Colonic mucosa (tissue), 4 donors: Measurements from ENCODE around the gene BPIFB2. TPM values are rescaled to one million over a fixed set of nuclear protein-coding genes. Genes with fewer than 3 reads are reported as not detected.
"Not testable (repeated sequence)": the region's sequence is repeated elsewhere in the genome, so short reads cannot be mapped to it uniquely, and the experiment has no call there.

Experiments used
- DNase-seq: peaks from one replicate; pipeline ENCODE4 v3.0.0-alpha.2; 2020
- H3K27ac ChIP-seq: fragments of 200-600 bp; one replicate; pipeline ENCODE4 v1.8.0; 2021
- H3K27me3 ChIP-seq: fragments of 200-600 bp; one replicate; pipeline ENCODE4 v1.8.0; 2021
- H3K36me3 ChIP-seq: fragments of 200-600 bp; one replicate; pipeline ENCODE4 v1.8.0; 2021
- H3K4me1 ChIP-seq: fragments of 200-600 bp; one replicate; pipeline ENCODE4 v1.8.0; 2021; ENCODE audit warnings: mild to moderate bottlenecking
- H3K4me3 ChIP-seq: fragments of 200-600 bp; one replicate; pipeline ENCODE4 v1.8.0; 2021
- H3K9ac ChIP-seq, 2 donors: one replicate each; pipeline ENCODE4 v1.7.0; 2013; ENCODE audit warnings: control low read depth in 2 of 2, low read depth in 2 of 2, low read length in 2 of 2
- H3K9me3 ChIP-seq: fragments of 200-600 bp; one replicate; pipeline ENCODE4 v1.8.0; 2021
- CTCF ChIP-seq: fragments of 200-600 bp; IDR thresholded peaks from one replicate; pipeline ENCODE4 v1.8.0; 2022; ENCODE audit warnings: antibody characterized with exemption, mild to moderate bottlenecking
- intact Hi-C: fragments of 100-400 bp; cut with DNase I; formaldehyde crosslinking; loops from one replicate; pipeline ENCODE4 v1.14.1; 2022
- total RNA-seq, 2 donors: library from RNA; stranded (reverse); fragmentation: NEBNext Ultra II Directional in 1 of 2; extraction: Animal tissue kit (Norgen Biotek cat#: 25700) in 1 of 2; gene quantifications; one replicate each; pipeline ENCODE4 v1.2.1, GENCODE V29; 2021
- donor health status: healthy.
- donor health status: DM: no; HTN: no; CAD: no.
- donor health status: DM: no; HTN: no; CAD: no.

The BPIFB2 gene
- total RNA-seq, 2 donors from 2014 or later, result 0.35 TPM; not detected in 1

GRCh38 chr20:32970115-32970972 lies 37.2 kb upstream of the BPIFB2 start:
- Histone ChIP-seq H3K27ac (peak overlapping the region; percentile 44), H3K4me3 (no peak overlapping the region), H3K36me3 (no peaks in the 10 kb centered on the region), H3K4me1 (no peaks in the 10 kb centered on the region), H3K27me3 (no peaks in the 10 kb centered on the region), H3K9me3 (no peaks in the 10 kb centered on the region), H3K9ac (no peak overlapping the region)
- TF ChIP-seq CTCF, result no peak
- intact Hi-C loops, result no loop called here
- DNase-seq, result peak; percentile 4

- intact Hi-C loops, result no loop called here
- Histone ChIP-seq H3K9me3 (no peaks in the 10 kb centered on the region), H3K27ac (peak overlapping the region; percentile 44), H3K36me3 (no peaks in the 10 kb centered on the region), H3K27me3 (no peaks in the 10 kb centered on the region), H3K4me1 (no peaks in the 10 kb centered on the region), H3K9ac (no peak overlapping the region), H3K4me3 (no peak overlapping the region)
- DNase-seq, result peak; percentile 14
- TF ChIP-seq CTCF, result no peak
Observed at GRCh38 chr20:32970973-32971300, 36.6 kb upstream of the BPIFB2 start.

GRCh38 chr20:32971703-32972161 lies 35.8 kb upstream of the BPIFB2 start:
- no peaks in the 10 kb centered on the region for H3K27me3 ChIP-seq
- no peak overlapping the region for H3K4me3 ChIP-seq
- no peaks in the 10 kb centered on the region for H3K4me1 ChIP-seq
- DNase-seq, result peak; percentile 15
- intact Hi-C loops, result no loop called here
- no peak overlapping the region for H3K9ac ChIP-seq
- no peak for TF ChIP-seq CTCF
- H3K9me3 ChIP-seq, result no peaks in the 10 kb centered on the region
- H3K36me3 ChIP-seq, result no peaks in the 10 kb centered on the region
- peak overlapping the region; percentile 44 for H3K27ac ChIP-seq

DNA sequence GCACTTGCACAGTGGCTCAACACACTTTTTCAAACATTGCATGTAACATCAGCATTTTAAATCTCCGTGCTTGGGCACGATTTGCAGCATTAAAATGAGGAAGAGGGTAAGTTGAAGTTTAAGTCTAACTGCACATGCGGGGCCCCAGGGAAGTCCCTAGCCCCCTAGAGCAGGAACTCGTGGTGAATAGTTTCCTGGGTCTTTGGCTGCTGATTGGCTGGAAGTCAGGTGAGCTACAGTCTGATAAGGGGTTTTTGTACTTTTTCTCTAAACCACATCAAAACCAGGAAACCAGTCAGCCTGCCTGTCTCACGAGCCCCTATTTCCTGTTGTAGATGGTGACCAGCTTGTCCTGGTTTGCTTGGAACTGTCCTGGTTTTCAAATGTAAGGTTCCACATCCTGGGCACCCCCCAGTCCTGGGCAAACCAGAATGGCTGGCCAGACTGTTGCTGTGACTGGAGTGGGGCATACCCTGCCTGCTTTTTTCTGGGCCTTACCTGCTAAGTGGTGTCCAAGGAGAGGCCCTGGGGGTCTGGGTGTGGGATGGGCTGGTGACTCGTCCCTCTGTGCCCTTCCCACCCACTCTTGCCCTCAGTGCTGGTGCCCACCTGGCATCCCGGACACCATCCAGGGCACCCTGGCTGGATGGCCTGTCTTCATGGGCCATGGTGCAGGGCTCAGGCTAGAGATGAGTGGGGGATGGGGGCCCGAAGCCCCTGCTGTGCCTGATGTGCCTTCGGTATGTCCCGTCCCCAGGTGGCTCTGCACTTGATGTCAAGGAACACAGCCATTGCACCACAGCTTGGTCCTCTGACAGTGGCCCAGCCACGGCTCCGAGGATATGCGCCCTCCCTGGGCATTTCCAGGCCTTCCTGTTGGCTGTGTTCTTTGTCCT lies 35.1 kb upstream of the BPIFB2 start:
- H3K36me3 ChIP-seq, result no peaks in the 10 kb centered on the region
- TF ChIP-seq CTCF, result no peak
- peak; percentile 42 for DNase-seq
- H3K27ac ChIP-seq, result no peak overlapping the region
- no peaks in the 10 kb centered on the region for H3K27me3 ChIP-seq
- no peaks in the 10 kb centered on the region for H3K9me3 ChIP-seq
- H3K4me3 ChIP-seq, result no peak overlapping the region
- intact Hi-C loops, result no loop called here
- no peak overlapping the region for H3K9ac ChIP-seq
- H3K4me1 ChIP-seq, result no peaks in the 10 kb centered on the region

DNA sequence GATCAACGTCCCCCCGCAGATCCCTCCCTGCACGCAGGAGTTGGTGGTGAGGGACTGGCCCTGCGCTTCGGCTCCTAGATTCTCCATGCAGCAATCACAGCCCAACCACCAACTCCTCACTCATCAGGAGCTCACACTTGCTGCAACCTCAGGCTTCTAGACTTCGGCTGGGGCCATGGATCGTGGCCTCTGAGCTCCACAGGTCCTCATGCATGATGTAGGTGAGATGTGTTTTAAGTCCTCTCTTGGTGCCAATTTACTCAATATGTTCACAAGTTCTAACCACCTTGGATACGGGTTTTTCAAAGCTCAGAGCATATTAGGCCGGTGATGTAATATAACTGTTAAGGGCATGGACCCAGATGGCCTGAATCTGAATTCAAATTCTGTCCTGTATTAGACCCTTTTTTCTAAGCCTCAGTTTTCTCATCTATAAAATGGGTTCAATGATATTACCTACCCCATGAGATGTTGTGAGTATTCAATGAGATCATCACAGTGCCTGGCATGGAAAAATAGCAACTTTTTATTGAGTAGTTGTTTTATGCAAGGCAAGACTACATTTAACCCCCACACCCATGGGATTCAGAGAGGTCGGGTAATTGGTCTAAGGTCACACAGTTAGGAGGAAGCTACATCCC lies 34.3 kb upstream of the BPIFB2 start:
- Histone ChIP-seq H3K27ac (no peak overlapping the region), H3K9me3 (no peaks in the 10 kb centered on the region), H3K9ac (no peak overlapping the region), H3K27me3 (no peaks in the 10 kb centered on the region), H3K4me1 (no peaks in the 10 kb centered on the region), H3K4me3 (no peak overlapping the region), H3K36me3 (no peaks in the 10 kb centered on the region)
- DNase-seq, result no peak
- TF ChIP-seq CTCF, result no peak
- intact Hi-C loops, result no loop called here

GRCh38 chr20:32974204-32975064 lies 33.1 kb upstream of the BPIFB2 start:
- H3K9me3 ChIP-seq, H3K36me3 ChIP-seq, H3K27me3 ChIP-seq, DNase-seq, H3K4me1 ChIP-seq, H3K27ac ChIP-seq, H3K4me3 ChIP-seq, H3K9ac ChIP-seq, intact Hi-C loops: not testable (repeated sequence)

GRCh38 chr20:32975121-32975520 lies 32.4 kb upstream of the BPIFB2 start:
- H3K36me3 ChIP-seq, DNase-seq, H3K27me3 ChIP-seq, intact Hi-C loops, H3K4me1 ChIP-seq, H3K27ac ChIP-seq, H3K9ac ChIP-seq, H3K4me3 ChIP-seq, H3K9me3 ChIP-seq: not testable (repeated sequence)
